Measurements from ENCODE around the gene MRPS7.
"Not testable (repeated sequence)": the region's sequence is repeated elsewhere in the genome, so short reads cannot be mapped to it uniquely, and the experiment has no call there.

Gene MRPS7

GRCh38 chr17:75289115-75289831 lies 27.6 kb downstream of the MRPS7 start, which contains the start of gene SLC25A19:
TSS of gene SLC25A19 (minus strand) at chr17:75289433. CDS start at chr17:75286764, 2,669 bp downstream.
- TF ChIP-seq CTCF (IDR thresholded peaks at IDR 0.05; ENCODE audit: low read depth, low read length) = 0 out of 2 replicates have a peak, but pooled peaks have one; percentile 13
- H3K4me3 ChIP-seq (ENCODE audit: low read depth, low read length) = peak within 1 kb of the TSS; percentile 89

GRCh38 chr17:75289832-75290337 lies 28.2 kb downstream of the MRPS7 start:
- peak overlapping the region; percentile 89 for H3K4me3 ChIP-seq (ENCODE audit: low read depth, low read length)

GRCh38 chr17:75292810-75293448 lies 31.2 kb downstream of the MRPS7 start:
- H3K4me3 ChIP-seq (ENCODE audit: low read depth, low read length) = not testable (repeated sequence)

More at GRCh38 chr17:75289832-75290337, 28.2 kb downstream of the MRPS7 start:
- no peak for TF ChIP-seq CTCF (IDR thresholded peaks at IDR 0.05; ENCODE audit: low read depth, low read length)

- no peak overlapping the region for H3K4me3 ChIP-seq (ENCODE audit: low read depth, low read length)
- no peak for TF ChIP-seq CTCF (IDR thresholded peaks at IDR 0.05; ENCODE audit: low read depth, low read length)
These were observed 33.8 kb downstream of the MRPS7 start for GRCh38 chr17:75295201-75296158.

GRCh38 chr17:75300280-75300679 lies 38.6 kb downstream of the MRPS7 start:
- TF ChIP-seq CTCF (IDR thresholded peaks at IDR 0.05; ENCODE audit: low read depth, low read length) = no peak

GRCh38 chr17:75301049-75301448 lies 39.4 kb downstream of the MRPS7 start:
- H3K4me3 ChIP-seq (ENCODE audit: low read depth, low read length) = no peak overlapping the region
- no peak for TF ChIP-seq CTCF (IDR thresholded peaks at IDR 0.05; ENCODE audit: low read depth, low read length)

More at GRCh38 chr17:75300280-75300679, 38.6 kb downstream of the MRPS7 start:
- H3K4me3 ChIP-seq (ENCODE audit: low read depth, low read length) = no peak overlapping the region

GRCh38 chr17:75301502-75302206 lies 40.0 kb downstream of the MRPS7 start:
- no peak overlapping the region for H3K4me3 ChIP-seq (ENCODE audit: low read depth, low read length)
- no peak for TF ChIP-seq CTCF (IDR thresholded peaks at IDR 0.05; ENCODE audit: low read depth, low read length)
